GM12878 (cell line): Measurements from ENCODE around the gene FAM163B.

Experiments used
- CHD2 ChIP-seq: IDR thresholded peaks from 2 replicates; pipeline ENCODE4 v1.6.1; 2011; ENCODE audit warnings: low read depth, low read length, improper control_type of control experiment, borderline replicate concordance
- CTCF ChIP-seq, 3 experiments: IDR thresholded peaks in 2 of 3; conservative IDR thresholded peaks in 1 of 3; 2 replicates each; pipeline ENCODE4 v1.5.1; 2011; ENCODE audit warnings: low read depth in 3 of 3, low read length in 3 of 3, mild to moderate bottlenecking in 3 of 3, control low read depth in 2 of 3, moderate library complexity in 2 of 3, inconsistent platforms in 1 of 3, mixed read lengths in 1 of 3; ENCODE audit not compliant: control insufficient read depth in 2 of 3, insufficient read depth in 1 of 3; ENCODE audit errors: extremely low read depth in 1 of 3
- EZH2 ChIP-seq: IDR thresholded peaks from 2 replicates; pipeline ENCODE4 v1.6.1; 2012; ENCODE audit warnings: low read depth, mild to moderate bottlenecking, control low read depth, inconsistent platforms, low read length, borderline replicate concordance; ENCODE audit not compliant: control insufficient read depth
- NR2C2 ChIP-seq: IDR thresholded peaks from 2 replicates; pipeline ENCODE4 v1.6.1; 2011; ENCODE audit warnings: borderline replicate concordance, low read depth; ENCODE audit not compliant: control insufficient read depth, insufficient read length
- SIN3A ChIP-seq: IDR thresholded peaks from 2 replicates; pipeline ENCODE4 v1.6.1; 2012; ENCODE audit warnings: low read depth, low read length, improper control_type of control experiment
- YY1 ChIP-seq: IDR thresholded peaks from 2 replicates; pipeline ENCODE4 v1.6.1; 2011; ENCODE audit warnings: low read depth, mild to moderate bottlenecking, low read length

- TF ChIP-seq SIN3A = no peak
- TF ChIP-seq NR2C2 = no peak
- no peak for TF ChIP-seq CTCF (IDR thresholded peaks at IDR 0.05 in 2 of 3, conservative IDR thresholded peaks at IDR 0.05 in 1 of 3; ENCODE audit: control insufficient read depth in 2 of 3, extremely low read depth in 1 of 3, insufficient read depth in 1 of 3, low read depth in 3 of 3, low read length in 3 of 3)
- TF ChIP-seq CHD2 = no peak
- TF ChIP-seq EZH2 = no peak
- TF ChIP-seq YY1 = no peak
Measured at GRCh38 chr9:133545494-133546286, 63.5 kb downstream of the FAM163B start.
